ENCODE measurements around the gene ERBIN.

Gene ERBIN

DNA sequence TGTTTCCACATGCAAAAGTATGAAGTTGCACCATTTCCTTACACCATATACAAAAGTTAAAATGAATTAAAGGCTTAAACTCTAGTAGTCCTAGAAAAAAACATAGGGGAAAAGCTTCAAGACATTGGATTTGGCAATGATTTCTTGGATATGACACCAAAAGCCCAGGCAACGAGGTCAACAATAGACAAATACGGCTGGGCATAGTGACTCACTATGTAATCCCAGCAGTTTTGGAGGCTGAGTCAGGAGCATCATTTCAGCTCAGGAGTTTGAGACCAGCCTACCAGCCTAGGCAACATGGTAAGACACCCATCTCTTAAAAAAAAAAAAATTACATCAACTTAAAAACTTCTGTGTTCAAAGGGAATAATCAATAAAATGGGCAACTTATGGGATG is 186.8 kb downstream of the ERBIN start:
- DNase-seq (ENCODE audit: low read depth in 2 of 2, low spot score in 1 of 2) = no peak

DNA sequence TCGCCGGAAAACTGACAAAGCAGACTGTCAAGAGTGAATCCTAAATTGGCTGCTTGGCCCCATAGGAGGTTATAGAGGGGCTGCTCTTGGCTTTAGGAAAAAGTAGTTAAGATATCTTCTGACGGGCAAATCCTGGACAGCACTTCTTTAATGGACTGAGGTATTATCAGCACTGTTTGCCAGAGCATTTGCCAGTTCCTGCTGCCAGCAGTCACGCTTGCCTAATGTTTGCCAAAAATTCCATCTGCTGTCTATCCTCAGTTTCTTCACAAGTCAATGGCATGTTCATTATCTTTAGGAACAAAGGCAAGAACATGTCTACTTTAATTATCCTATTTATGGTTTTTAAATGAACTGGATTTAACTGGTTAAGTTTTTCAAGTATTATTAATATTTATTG is 191.9 kb downstream of the ERBIN start:
- no peak for DNase-seq (ENCODE audit: low read depth in 2 of 2, low spot score in 1 of 2)

DNA sequence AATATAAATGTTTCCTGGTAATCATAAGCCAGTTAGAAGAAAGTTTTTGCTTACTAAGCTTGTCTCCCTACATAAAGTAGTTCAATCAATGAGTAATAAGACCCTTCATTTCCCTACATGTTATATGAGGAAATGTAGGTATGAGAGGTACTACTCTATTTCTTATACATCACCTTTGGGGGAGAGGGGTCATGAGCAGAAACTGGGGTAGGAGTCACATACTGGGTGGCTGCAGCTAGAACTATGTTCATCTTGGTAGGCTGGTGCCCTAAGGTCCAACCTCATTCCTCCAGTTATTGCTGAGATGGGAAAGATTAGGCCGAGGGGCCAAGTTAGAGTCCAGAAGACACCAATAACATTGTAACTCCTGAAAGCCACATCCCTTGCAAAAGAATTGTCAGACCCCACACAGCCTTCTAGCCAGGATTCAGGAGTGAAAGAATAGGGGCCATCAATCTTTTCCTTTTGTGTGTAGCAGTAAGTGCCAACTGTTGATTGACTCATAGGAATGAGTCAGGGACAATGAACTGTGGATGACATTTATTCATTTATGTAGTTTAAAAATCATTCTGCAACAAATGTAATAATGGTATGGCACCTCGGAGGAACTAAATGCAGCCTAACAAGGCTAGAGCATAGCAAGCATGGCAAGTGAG is 196.1 kb downstream of the ERBIN start:
- DNase-seq (ENCODE audit: low read depth in 2 of 2, low spot score in 1 of 2) = no peak

DNA sequence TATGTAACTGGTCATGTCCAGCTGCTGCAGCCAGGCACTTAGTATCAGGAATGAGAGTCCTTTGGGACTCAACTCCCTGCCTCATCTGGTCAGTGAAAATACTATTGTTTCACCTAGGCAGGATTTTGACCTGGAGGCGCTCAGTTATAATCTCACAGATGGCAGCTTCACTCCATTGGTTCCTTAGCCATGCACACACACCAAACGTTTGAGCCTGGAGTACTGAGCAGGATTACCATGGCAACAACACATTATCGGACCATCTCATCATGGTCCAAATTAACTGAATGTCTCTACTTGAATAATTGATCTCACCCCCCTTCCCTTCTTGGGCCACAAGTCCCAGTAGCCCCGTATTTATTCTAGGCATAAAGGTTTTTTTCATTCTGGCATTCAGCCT is 202.8 kb downstream of the ERBIN start:
- DNase-seq (ENCODE audit: low read depth in 2 of 2, low spot score in 1 of 2) = no peak

DNA sequence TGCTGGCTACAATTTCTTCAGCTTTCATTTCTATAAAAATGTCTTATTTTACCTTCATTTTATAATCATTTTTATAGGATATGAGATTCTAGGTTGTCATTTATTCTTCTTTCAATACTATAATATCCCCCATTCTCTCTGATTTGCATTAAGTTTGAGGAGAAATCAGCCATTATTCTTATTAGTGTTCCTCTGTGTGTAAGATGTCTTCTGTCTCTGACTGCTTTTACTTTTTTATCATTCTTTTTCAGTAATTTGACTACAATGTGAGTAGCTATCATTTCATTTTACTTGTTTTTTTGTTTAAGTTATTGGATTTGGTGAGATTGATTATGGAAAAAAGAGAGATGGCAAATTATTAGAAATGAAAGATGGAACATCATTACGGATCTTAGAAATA is 204.1 kb downstream of the ERBIN start:
- DNase-seq (ENCODE audit: low read depth in 2 of 2, low spot score in 1 of 2) = no peak

Measured in stimulated activated CD8-positive, alpha-beta memory T cell treated with anti-CD3 and anti-CD28 coated beads, Interleukin-4, amount 100 ng/mL, for 4 hours (primary cell).